ENCODE results near the gene BLACAT1.

GRCh38 chr1:205491794-205492193 lies 35.9 kb upstream of the BLACAT1 start:
- no peak for TF ChIP-seq POLR2AphosphoS5 (IDR thresholded peaks at IDR 0.05; ENCODE audit: low read depth, low read length)
- no peak for TF ChIP-seq CTCF (IDR thresholded peaks at IDR 0.05; ENCODE audit: control extremely low read depth in 1 of 3, insufficient read depth in 1 of 3, low read depth in 1 of 3, low read length in 3 of 3)
- TF ChIP-seq JUND (IDR thresholded peaks at IDR 0.05; ENCODE audit: low read length): no peak
- no peak for TF ChIP-seq SIX5 (IDR thresholded peaks at IDR 0.05; ENCODE audit: low read depth, low read length)
- no peak for TF ChIP-seq ATF3 (IDR thresholded peaks at IDR 0.05; ENCODE audit: insufficient read depth, low read depth, low read length)
- TF ChIP-seq SAP30 (IDR thresholded peaks at IDR 0.05; ENCODE audit: insufficient read depth, insufficient replicate concordance, low read length): no peak
- no peak for TF ChIP-seq EP300 (IDR thresholded peaks at IDR 0.05; ENCODE audit: borderline replicate concordance in 1 of 2, low read depth in 2 of 2, low read length in 2 of 2)
- TF ChIP-seq TCF12 (IDR thresholded peaks at IDR 0.05; ENCODE audit: low read depth, low read length): no peak
